ENCODE results near the gene SIRT2. TPM values are rescaled to one million over a fixed set of nuclear protein-coding genes. Genes with fewer than 3 reads are reported as not detected.
"Not testable (repeated sequence)": the region's sequence is repeated elsewhere in the genome, so short reads cannot be mapped to it uniquely, and the experiment has no call there.

The SIRT2 gene
- total and polyA plus RNA-seq, 4 donors = 277 to 771 (median 495) TPM

- H3K27me3 ChIP-seq (ENCODE audit: control insufficient read depth, insufficient read depth, low read length); H3K9me3 ChIP-seq (ENCODE audit: control insufficient read depth, insufficient read depth, low read length); H3K27ac ChIP-seq (ENCODE audit: low read depth, low read length); H3K4me3 ChIP-seq (ENCODE audit: low read depth, low read length); DNase-seq (ENCODE audit: low read depth in 4 of 6, low spot score in 6 of 6): not testable (repeated sequence)
- H3K4me1 ChIP-seq (ENCODE audit: control insufficient read depth, insufficient read depth, low read length) = peaks cover 18% of the 10 kb centered on the region
- 93% methylated on average over 10 of the region's 10 CpGs for WGBS (ENCODE audit: insufficient coverage)
- peaks cover 22% of the 10 kb centered on the region for H3K36me3 ChIP-seq (ENCODE audit: control insufficient read depth, insufficient read depth, low read length)
Observed at GRCh38 chr19:38873400-38873799, 26.0 kb downstream of the SIRT2 start.

- Histone ChIP-seq H3K9me3 (ENCODE audit: control insufficient read depth, insufficient read depth, low read length) (no peaks in the 10 kb centered on the region), H3K36me3 (ENCODE audit: control insufficient read depth, insufficient read depth, low read length) (peaks cover 9% of the 10 kb centered on the region), H3K4me1 (ENCODE audit: control insufficient read depth, insufficient read depth, low read length) (peaks cover 17% of the 10 kb centered on the region), H3K27ac (ENCODE audit: low read depth, low read length) (no peak overlapping the region), H3K4me3 (ENCODE audit: low read depth, low read length) (no peak overlapping the region), H3K27me3 (ENCODE audit: control insufficient read depth, insufficient read depth, low read length) (no peaks in the 10 kb centered on the region)
- no peak for DNase-seq (ENCODE audit: low read depth in 4 of 6, low spot score in 6 of 6)
- 89% methylated on average over 14 of the region's 19 CpGs for WGBS (ENCODE audit: insufficient coverage)
Observed at GRCh38 chr19:38870612-38871011, 28.8 kb downstream of the SIRT2 start.

- WGBS (ENCODE audit: insufficient coverage) = 13% methylated on average over 54 of the region's 62 CpGs
- Histone ChIP-seq H3K36me3 (ENCODE audit: control insufficient read depth, insufficient read depth, low read length) (peaks cover 9% of the 10 kb centered on the region), H3K27me3 (ENCODE audit: control insufficient read depth, insufficient read depth, low read length) (no peaks in the 10 kb centered on the region), H3K27ac (ENCODE audit: low read depth, low read length) (no peak overlapping the region), H3K4me1 (ENCODE audit: control insufficient read depth, insufficient read depth, low read length) (peaks cover 17% of the 10 kb centered on the region), H3K9me3 (ENCODE audit: control insufficient read depth, insufficient read depth, low read length) (no peaks in the 10 kb centered on the region), H3K4me3 (ENCODE audit: low read depth, low read length) (peak overlapping the region; percentile 56)
- peak in 3 of 6 donors; percentile 35 to 91 (median 79) for DNase-seq (ENCODE audit: low read depth in 4 of 6, low spot score in 6 of 6)
Observed at GRCh38 chr19:38869836-38870607, 29.4 kb downstream of the SIRT2 start.

GRCh38 chr19:38869160-38869835 lies 30.1 kb downstream of the SIRT2 start:
- Histone ChIP-seq H3K9me3 (ENCODE audit: control insufficient read depth, insufficient read depth, low read length) (no peaks in the 10 kb centered on the region), H3K4me3 (ENCODE audit: low read depth, low read length) (peak overlapping the region; percentile 56), H3K4me1 (ENCODE audit: control insufficient read depth, insufficient read depth, low read length) (peaks cover 17% of the 10 kb centered on the region), H3K27ac (ENCODE audit: low read depth, low read length) (no peak overlapping the region), H3K36me3 (ENCODE audit: control insufficient read depth, insufficient read depth, low read length) (peaks cover 9% of the 10 kb centered on the region), H3K27me3 (ENCODE audit: control insufficient read depth, insufficient read depth, low read length) (no peaks in the 10 kb centered on the region)
- DNase-seq (ENCODE audit: low read depth in 4 of 6, low spot score in 6 of 6) = peak in 1 of 6 donors; percentile 57
- WGBS (ENCODE audit: insufficient coverage) = 3% methylated on average over 31 of the region's 34 CpGs

- H3K27me3 ChIP-seq (ENCODE audit: control insufficient read depth, insufficient read depth, low read length) = no peaks in the 10 kb centered on the region
- 86% methylated on average over 2 of the region's 6 CpGs for WGBS (ENCODE audit: insufficient coverage)
Observed at GRCh38 chr19:38868551-38868950, 30.9 kb downstream of the SIRT2 start.

GRCh38 chr19:38867171-38867780 lies 32.1 kb downstream of the SIRT2 start:
- Histone ChIP-seq H3K36me3 (ENCODE audit: control insufficient read depth, insufficient read depth, low read length) (peaks cover 9% of the 10 kb centered on the region), H3K4me3 (ENCODE audit: low read depth, low read length) (no peak overlapping the region), H3K9me3 (ENCODE audit: control insufficient read depth, insufficient read depth, low read length) (no peaks in the 10 kb centered on the region), H3K27ac (ENCODE audit: low read depth, low read length) (no peak overlapping the region), H3K27me3 (ENCODE audit: control insufficient read depth, insufficient read depth, low read length) (no peaks in the 10 kb centered on the region), H3K4me1 (ENCODE audit: control insufficient read depth, insufficient read depth, low read length) (peaks cover 25% of the 10 kb centered on the region)
- 85% methylated on average over 5 of the region's 10 CpGs for WGBS (ENCODE audit: insufficient coverage)
- DNase-seq (ENCODE audit: low read depth in 4 of 6, low spot score in 6 of 6) = no peak

More at GRCh38 chr19:38868551-38868950, 30.9 kb downstream of the SIRT2 start:
- H3K36me3 ChIP-seq (ENCODE audit: control insufficient read depth, insufficient read depth, low read length) = peaks cover 9% of the 10 kb centered on the region
- no peak overlapping the region for H3K27ac ChIP-seq (ENCODE audit: low read depth, low read length)
- peaks cover 17% of the 10 kb centered on the region for H3K4me1 ChIP-seq (ENCODE audit: control insufficient read depth, insufficient read depth, low read length)
- no peaks in the 10 kb centered on the region for H3K9me3 ChIP-seq (ENCODE audit: control insufficient read depth, insufficient read depth, low read length)
- no peak overlapping the region for H3K4me3 ChIP-seq (ENCODE audit: low read depth, low read length)
- DNase-seq (ENCODE audit: low read depth in 4 of 6, low spot score in 6 of 6) = no peak

- peak in 4 of 6 donors; percentile 15 to 85 (median 46) for DNase-seq (ENCODE audit: low read depth in 4 of 6, low spot score in 6 of 6)
- Histone ChIP-seq H3K9me3 (ENCODE audit: control insufficient read depth, insufficient read depth, low read length) (no peaks in the 10 kb centered on the region), H3K4me1 (ENCODE audit: control insufficient read depth, insufficient read depth, low read length) (peaks cover 10% of the 10 kb centered on the region), H3K27ac (ENCODE audit: low read depth, low read length) (peak overlapping the region; percentile 47), H3K36me3 (ENCODE audit: control insufficient read depth, insufficient read depth, low read length) (no peaks in the 10 kb centered on the region), H3K4me3 (ENCODE audit: low read depth, low read length) (no peak overlapping the region), H3K27me3 (ENCODE audit: control insufficient read depth, insufficient read depth, low read length) (no peaks in the 10 kb centered on the region)
- 20% methylated on average over 4 of the region's 10 CpGs for WGBS (ENCODE audit: insufficient coverage)
Observed at GRCh38 chr19:38862321-38863059, 36.9 kb downstream of the SIRT2 start.

GRCh38 chr19:38861368-38861767 lies 38.0 kb downstream of the SIRT2 start:
- Histone ChIP-seq H3K9me3 (ENCODE audit: control insufficient read depth, insufficient read depth, low read length) (no peaks in the 10 kb centered on the region), H3K27me3 (ENCODE audit: control insufficient read depth, insufficient read depth, low read length) (no peaks in the 10 kb centered on the region), H3K4me3 (ENCODE audit: low read depth, low read length) (no peak overlapping the region), H3K4me1 (ENCODE audit: control insufficient read depth, insufficient read depth, low read length) (peaks cover 10% of the 10 kb centered on the region), H3K27ac (ENCODE audit: low read depth, low read length) (no peak overlapping the region), H3K36me3 (ENCODE audit: control insufficient read depth, insufficient read depth, low read length) (no peaks in the 10 kb centered on the region)
- WGBS (ENCODE audit: insufficient coverage) = no CpG with 5 or more reads among the region's 3 CpGs
- no peak for DNase-seq (ENCODE audit: low read depth in 4 of 6, low spot score in 6 of 6)

- not testable (repeated sequence) for H3K27ac ChIP-seq (ENCODE audit: low read depth, low read length); H3K9me3 ChIP-seq (ENCODE audit: control insufficient read depth, insufficient read depth, low read length); H3K27me3 ChIP-seq (ENCODE audit: control insufficient read depth, insufficient read depth, low read length); DNase-seq (ENCODE audit: low read depth in 4 of 6, low spot score in 6 of 6); H3K36me3 ChIP-seq (ENCODE audit: control insufficient read depth, insufficient read depth, low read length); H3K4me3 ChIP-seq (ENCODE audit: low read depth, low read length)
- WGBS (ENCODE audit: insufficient coverage) = 55% methylated on average over 10 of the region's 21 CpGs
- peaks cover 10% of the 10 kb centered on the region for H3K4me1 ChIP-seq (ENCODE audit: control insufficient read depth, insufficient read depth, low read length)
Observed at GRCh38 chr19:38859631-38860204, 39.7 kb downstream of the SIRT2 start.

All from spinal cord (tissue), 10 donors.